Measurements from ENCODE around the gene CXCL3. TPM values are rescaled to one million over a fixed set of nuclear protein-coding genes. Genes with fewer than 3 reads are reported as not detected.

Gene CXCL3
- total and polyA plus RNA-seq, 2 experiments from 2014 or later, result 3.6 to 19.5 TPM

- Mint-ChIP-seq H3K36me3 (ENCODE audit: low read depth) (no peaks in the 10 kb centered on the region), H3K27me3 (ENCODE audit: insufficient read depth, low read depth, poor library complexity) (no peaks in the 10 kb centered on the region), H3K4me1 (0 out of 3 replicates have a peak, but pooled peaks cover 2% of the 10 kb centered on the region), H3K4me3 (no peak overlapping the region), H3K9me3 (no peaks in the 10 kb centered on the region), H3K27ac (no peak overlapping the region)
- Histone ChIP-seq H2AFZ (no peak overlapping the region), H3K79me2 (replicated peaks; ENCODE audit: insufficient read depth) (no peaks in the 10 kb centered on the region), H3K27ac (ENCODE audit: low read depth) (no peak overlapping the region), H4K20me1 (replicated peaks; ENCODE audit: insufficient read depth) (no peaks in the 10 kb centered on the region), H3K9me2 (ENCODE audit: insufficient read depth) (no peaks in the 10 kb centered on the region), H3K36me3 (ENCODE audit: insufficient read depth) (no peaks in the 10 kb centered on the region), H3K4me3 (no peak overlapping the region), H3K4me1 (ENCODE audit: insufficient read depth) (no peaks in the 10 kb centered on the region), H3K4me2 (no peak overlapping the region), H3K27me3 (ENCODE audit: insufficient read depth) (no peaks in the 10 kb centered on the region), H3F3A (replicated peaks; ENCODE audit: low read depth) (no peaks in the 10 kb centered on the region)
- DNase-seq (ENCODE audit: low spot score), result no peak
- TF ChIP-seq ETS1 (IDR thresholded peaks at IDR 0.05), result no peak
- TF ChIP-seq EZH2 (IDR thresholded peaks at IDR 0.05; ENCODE audit: low read depth, unreplicated experiment), result no peak
- no peak for TF ChIP-seq STAT1 (IDR thresholded peaks at IDR 0.05; ENCODE audit: unreplicated experiment)
- TF ChIP-seq EZH2phosphoT487 (IDR thresholded peaks at IDR 0.05; ENCODE audit: unreplicated experiment), result no peak
- no peak for TF ChIP-seq CREB1 (CRISPR knock-in tag; IDR thresholded peaks at IDR 0.05; ENCODE audit: low read depth)
- TF ChIP-seq JUNB (IDR thresholded peaks at IDR 0.05; ENCODE audit: unreplicated experiment), result no peak
- no peak for TF ChIP-seq NANOG (IDR thresholded peaks at IDR 0.05; ENCODE audit: borderline replicate concordance)
- no peak for TF ChIP-seq POLR2AphosphoS5 (IDR thresholded peaks at IDR 0.05; ENCODE audit: low read depth)
- TF ChIP-seq ZNF462 (CRISPR knock-in tag; IDR thresholded peaks at IDR 0.05), result no peak
- no peak for TF ChIP-seq ZNF114 (CRISPR knock-in tag; IDR thresholded peaks at IDR 0.05)
- ATAC-seq, result no peak
Measured at GRCh38 chr4:74030285-74030684, 8.2 kb downstream of the CXCL3 start.

All from GM23338 (cell line).